ENCODE results near the gene RBP5.

RBP5 gene

DNA sequence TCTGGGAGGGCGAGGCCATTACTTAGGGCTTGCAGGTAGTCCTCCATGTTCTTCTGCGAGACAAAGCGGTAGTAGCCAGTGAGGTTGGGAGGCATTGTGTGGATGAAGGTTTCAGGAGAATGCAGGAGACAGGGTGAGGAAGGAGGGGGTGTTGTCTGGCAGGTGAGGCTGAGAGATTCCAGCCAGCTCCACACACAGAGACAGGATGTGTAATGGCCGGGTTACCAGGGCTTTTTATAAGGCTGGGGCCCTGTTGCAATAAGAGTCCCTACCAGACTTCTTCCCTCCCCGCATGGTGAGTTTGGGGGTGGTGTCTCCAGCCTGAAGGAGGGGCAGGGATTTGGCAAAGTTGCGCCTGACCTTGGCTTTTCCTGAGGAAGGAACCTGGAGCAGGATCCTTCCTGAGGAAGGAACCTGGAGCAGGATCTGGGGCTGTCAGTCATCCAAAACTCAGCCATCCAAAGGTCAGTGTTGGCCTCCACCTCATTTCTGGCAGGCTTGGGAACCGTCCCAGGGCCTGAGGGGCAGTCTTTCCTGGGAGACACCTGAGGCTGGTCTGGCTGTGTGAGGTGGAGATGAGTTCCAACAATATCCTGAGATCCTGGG, at the start of gene RBP5:
Gene RBP5, minus strand, starts transcription at position 209 of the 606 bp plus-strand sequence. Its CDS starts 114 bp downstream, at position 95.
- DNase-seq, result no peak

GRCh38 chr12:7178481-7178880, 49.8 kb upstream of the RBP5 start:
- no peak for DNase-seq

- DNase-seq, result no peak
Observed at GRCh38 chr12:7176595-7176994, 47.9 kb upstream of the RBP5 start.

DNA sequence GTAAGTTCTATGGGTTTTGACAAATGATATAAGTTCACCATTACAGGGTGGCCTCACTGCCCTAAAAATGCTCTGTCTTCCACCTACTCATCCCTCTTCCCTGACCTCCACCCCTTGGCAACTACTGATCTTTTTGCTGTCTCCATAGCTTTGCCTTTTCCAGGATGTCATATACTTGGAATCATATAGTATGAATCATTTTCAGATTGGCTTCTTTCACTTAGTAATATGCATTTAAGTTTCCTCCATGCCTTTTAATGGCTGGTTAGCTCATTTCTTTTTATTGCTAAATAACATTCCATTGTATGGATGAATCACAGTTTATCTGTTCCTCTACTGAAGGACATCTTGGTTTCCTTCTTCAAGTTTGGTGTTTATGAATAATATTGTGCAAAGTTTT, 46.8 kb upstream of the RBP5 start:
- no peak for DNase-seq

GRCh38 chr12:7171854-7172253, 43.2 kb upstream of the RBP5 start:
- DNase-seq, result no peak

DNA sequence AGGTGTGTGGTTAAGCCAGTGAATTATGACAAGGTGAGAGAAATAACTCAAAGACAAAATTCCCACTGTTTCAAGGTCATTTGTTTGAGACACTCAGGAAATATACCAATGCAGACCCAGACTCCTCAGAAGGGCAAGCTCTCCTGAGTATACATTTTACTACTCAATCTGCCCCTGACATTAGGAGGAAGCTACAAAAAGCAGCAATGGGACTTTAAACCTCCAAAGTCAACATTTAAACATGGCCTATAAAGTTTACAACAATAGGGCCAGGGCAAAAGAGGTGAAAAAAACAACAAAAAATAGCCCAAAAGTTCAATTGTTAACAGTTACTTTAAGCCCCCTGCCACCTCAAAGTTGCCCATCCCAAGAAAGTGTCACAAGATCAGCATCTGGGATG, 41.3 kb upstream of the RBP5 start:
- no peak for DNase-seq

DNA sequence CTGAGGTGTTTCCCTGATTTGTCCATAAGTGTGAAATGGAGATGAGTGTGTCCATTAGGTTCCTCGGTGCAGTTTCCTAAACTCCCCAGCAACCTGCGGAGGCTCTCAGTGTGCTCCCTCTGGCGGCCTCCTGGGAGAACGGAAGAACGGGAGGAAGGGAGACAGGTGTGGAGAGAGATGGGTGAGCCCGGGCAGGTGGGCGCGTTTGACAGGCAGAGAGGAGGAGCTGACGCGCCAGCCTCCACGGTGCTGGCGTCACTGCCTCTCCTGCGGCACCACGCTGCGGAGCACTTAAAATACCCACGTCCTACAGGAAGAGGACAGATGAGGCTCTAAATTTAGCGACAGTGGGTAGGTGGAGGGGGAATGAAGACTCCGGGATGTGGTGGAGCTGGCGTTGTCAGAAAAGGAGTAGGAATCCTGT, 34.0 kb upstream of the RBP5 start:
- DNase-seq, result peak; percentile 45

DNA sequence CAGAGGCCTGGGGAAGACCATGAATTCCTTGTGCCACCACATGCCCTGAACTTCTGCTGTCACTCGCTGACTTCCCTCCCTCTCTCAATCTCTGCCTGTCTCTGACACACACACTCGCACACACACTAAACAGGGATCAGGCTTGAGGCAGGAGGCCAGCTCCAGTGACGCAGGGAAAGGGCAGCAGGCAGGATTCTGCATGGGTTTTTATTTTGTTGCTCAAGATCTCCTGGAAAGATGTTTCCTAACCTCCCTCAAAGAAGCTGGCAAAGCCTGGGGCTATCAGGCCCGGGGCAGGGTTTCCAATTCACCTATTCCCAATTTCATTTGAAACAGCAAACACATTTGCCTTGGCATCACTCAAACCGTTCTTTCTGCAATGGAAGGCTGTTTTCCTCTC, 33.1 kb upstream of the RBP5 start:
- no peak for DNase-seq

DNA sequence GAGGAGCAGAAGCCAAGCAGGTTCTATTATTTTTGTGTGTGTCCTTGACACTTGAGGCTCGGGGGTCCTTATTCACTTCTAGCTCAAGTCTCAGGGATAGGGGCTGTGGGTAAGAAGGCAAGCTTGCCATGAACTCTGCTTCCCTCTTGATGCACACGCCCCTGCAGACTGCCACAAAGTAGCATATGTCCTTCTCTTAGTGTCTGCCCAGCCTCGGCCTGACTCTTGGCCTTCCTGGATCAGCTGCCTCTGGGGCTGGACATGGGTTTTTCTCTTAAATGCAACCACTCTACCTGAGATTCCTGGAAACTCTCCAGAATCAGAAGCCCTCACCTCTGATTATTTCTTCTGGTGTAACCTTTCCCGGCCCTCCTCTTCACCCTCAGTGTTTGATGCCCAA, 32.6 kb upstream of the RBP5 start:
- DNase-seq, result no peak

DNA sequence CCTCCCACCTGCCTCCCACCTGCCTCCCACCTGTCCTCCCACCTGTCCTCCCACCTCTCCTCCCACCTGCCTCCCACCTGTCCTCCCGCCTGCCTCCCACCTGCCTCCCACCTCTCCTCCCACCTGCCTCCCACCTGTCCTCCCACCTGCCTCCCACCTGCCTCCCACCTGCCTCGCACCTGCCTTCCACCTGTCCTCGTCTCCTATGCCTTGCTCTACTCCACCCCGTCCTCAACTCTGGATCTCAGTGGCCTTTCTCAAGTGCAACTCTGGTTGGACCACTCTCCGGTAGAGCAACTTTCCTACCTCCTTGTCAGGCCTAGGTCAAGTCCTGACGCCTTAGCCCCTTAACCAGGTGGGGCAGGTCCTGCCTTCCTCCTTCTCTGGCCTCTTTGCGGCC, 31.5 kb upstream of the RBP5 start:
- no peak for DNase-seq

GRCh38 chr12:7158781-7159609, 30.3 kb upstream of the RBP5 start:
- DNase-seq, result no peak

DNA sequence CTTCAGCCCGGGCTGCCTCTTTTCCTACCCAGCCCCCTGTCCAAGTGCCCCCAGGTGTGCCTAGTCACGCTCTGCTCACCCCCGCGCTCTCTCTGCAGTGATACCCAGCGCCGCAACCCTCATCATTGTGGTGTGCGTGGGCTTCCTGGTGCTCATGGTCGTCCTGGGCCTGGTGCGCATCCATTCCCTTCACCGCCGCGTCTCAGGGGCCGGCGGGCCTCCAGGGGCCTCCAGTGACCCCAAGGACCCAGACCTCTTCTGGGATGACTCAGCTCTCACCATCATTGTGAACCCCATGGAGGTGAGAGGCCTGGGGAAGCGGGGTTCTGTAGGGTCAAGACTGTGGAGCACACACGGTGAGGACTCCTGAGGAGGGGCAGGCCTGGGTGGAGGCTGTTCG, 28.7 kb upstream of the RBP5 start:
- no peak for DNase-seq

GRCh38 chr12:7156259-7157197, 27.8 kb upstream of the RBP5 start:
- DNase-seq, result no peak

- no peak for DNase-seq
Observed at GRCh38 chr12:7155471-7156034, 26.9 kb upstream of the RBP5 start.

DNA sequence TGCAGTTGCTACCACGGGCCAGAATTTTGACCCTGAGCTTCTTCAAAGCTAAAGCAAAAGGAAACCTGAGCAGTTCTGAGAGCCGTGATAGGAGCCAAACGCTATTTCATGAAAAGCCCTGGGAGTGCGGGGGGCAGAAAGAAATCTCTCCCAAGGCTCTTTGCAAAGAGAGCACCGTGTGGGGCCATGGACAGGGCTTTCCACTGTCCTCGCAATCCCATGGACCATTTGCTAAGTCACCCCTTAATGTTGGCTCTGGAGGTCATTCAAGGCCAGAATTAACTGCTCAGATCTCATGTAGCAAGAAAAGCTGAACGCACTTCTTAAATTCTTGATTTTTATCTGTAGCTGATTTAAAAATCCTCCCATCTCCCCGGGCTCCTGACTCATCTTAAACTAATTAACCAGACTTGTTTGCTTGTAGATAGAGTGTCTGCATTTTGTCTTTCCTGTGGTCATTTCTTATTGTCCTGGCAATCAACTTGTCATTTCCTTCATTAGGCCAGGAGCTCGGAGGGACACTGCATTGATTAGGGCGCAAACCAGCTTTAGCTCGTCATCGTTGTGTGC, 26.3 kb upstream of the RBP5 start:
- DNase-seq, result no peak

DNA sequence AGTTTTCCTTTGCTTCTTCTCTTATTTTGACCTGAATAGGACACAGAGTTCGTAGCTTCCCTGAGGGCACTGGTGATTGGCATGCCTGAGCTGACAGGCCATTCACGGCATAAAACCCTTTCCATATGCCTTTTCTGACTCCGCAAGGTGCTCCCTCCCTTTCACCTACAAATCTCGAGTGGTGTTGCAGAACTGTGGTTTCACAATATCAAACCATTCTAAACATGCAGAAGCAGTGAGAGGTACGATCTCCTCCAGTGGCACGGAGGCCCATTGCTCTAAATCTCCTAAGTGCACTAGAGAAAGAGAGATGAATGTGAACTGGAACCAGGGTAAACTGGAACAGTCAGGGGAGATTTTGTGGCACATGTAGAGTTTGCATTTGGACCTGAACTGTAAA, 25.4 kb upstream of the RBP5 start:
- no peak for DNase-seq

DNA sequence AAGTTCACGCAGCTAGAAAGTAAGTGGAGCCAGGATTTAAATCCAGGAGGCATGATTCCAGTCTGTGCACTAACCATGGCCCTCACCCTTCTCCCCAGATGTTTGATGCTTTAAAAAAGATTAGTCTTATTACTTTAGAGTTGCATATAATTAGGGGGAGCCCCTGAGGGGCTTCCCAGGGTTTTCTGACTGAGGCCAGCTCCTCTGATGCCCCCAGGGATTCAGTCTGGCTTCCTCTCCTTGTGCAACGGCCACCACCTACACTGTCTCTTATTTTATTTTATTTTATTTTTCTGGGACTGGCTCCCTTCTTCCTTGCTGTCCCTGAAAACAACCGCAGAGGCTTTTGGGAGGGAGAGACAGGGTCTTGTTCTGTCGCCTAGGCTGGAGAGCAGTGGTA, 24.1 kb upstream of the RBP5 start:
- DNase-seq, result no peak

- no peak for DNase-seq
Observed at GRCh38 chr12:7151532-7151931, 22.8 kb upstream of the RBP5 start.

DNA sequence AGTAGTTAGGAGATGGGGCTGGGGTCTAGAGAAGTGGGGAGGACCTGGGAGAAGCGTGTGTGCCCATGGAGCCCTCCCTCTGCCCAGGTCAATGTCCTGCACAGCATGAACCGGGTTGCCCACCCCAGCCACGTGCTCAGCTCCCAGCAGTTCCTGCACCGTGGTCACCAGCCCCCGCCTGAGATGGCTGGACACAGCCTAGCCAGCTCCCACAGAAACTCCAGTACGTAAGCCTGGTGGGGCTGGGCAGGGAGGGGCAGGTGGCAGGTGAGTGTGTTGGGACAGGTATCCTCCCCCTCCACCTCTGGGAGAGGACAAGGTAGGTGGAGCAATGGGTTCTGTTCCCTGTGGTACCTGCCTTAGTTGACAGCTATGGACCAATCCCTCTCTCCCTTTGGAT, 22.2 kb upstream of the RBP5 start:
- DNase-seq, result no peak

DNA sequence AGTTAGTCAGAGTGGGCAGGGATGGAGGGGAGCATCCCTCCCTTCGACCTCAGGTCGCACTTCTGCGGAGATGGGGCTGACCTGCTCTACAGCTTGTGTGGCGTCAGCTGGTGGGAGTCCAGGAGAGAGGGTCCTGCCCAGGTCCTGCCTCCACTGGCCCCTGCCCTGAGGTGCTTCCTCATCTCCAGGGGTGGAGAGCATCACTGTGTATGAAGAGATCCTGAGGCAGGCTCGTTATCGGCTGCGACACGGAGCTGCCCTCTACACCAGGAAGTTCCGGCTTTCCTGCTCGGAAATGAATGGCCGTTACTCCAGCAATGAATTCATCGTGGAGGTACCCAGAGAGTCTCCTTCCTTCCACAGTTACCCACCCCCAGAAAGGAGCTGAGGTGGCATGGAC, 21.7 kb upstream of the RBP5 start:
- DNase-seq, result no peak

DNA sequence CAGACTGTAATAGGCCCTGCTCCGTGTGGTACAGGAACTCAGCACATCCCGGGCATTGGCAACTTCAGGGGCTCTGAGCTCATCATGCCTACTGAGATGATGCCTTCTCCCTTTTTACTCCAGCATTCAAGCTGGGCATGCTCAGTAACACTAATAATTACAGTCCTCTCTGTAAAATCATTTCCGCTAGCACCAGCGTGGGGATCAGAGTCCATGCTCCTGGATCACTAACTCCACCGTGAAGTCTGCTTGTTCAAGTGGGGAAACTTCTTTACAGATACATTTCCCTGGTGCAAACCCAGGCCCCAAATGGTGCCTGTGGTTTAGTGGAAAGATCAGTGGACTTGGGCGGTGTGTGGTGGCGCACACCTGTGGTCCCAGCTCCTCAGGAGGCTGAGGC, 18.2 kb upstream of the RBP5 start:
- no peak for DNase-seq

- DNase-seq, result no peak
Observed at GRCh38 chr12:7146228-7146627, 17.5 kb upstream of the RBP5 start.

DNA sequence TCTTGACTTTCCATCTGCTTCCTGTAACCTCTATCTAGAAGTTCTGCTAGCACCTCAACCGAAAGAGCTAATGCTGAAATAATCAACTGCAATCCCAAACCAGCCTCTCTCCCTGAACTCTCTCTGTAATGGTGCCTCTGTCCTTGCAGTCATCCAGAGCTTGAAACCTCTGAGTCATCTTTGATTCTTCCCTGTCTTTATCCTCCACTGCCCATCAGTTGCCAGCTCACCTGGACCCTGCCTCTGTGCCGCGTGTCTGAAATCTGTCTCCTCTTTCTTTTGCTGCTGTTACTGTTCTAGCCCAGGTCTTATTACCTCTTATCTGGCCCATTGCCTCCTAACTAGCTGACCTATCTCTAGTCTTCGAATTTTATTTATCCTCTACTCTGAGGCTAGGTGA, 17.0 kb upstream of the RBP5 start:
- DNase-seq, result no peak
